H1 (cell line): ENCODE measurements around the gene HES5. TPM values are rescaled to one million over a fixed set of nuclear protein-coding genes. Genes with fewer than 3 reads are reported as not detected.

Experiments
- EGR1 ChIP-seq: IDR thresholded peaks from 2 replicates; pipeline ENCODE4 v1.6.1; 2011; ENCODE audit warnings: low read depth, low read length, borderline replicate concordance
- JUN ChIP-seq: IDR thresholded peaks from 2 replicates; pipeline ENCODE4 v1.6.1; 2011; ENCODE audit warnings: low read depth, mild to moderate bottlenecking, improper control_type of control experiment, low read length
- KDM1A ChIP-seq: fragments of 200-600, 300-600 bp; sonication (generic); IDR thresholded peaks from 2 replicates; pipeline ENCODE4 v1.7.1; 2016; ENCODE audit warnings: mild to moderate bottlenecking, low read length, borderline replicate concordance
- SIX5 ChIP-seq: IDR thresholded peaks from 2 replicates; pipeline ENCODE4 v1.6.1; 2011; ENCODE audit warnings: mild to moderate bottlenecking, low read depth, low read length
- SUZ12 ChIP-seq: fragments of 200-600 bp; sonication (generic); IDR thresholded peaks from 2 replicates; pipeline ENCODE4 v1.6.1; 2012; ENCODE audit warnings: mild to moderate bottlenecking, inconsistent platforms, low read length, moderate library complexity, mixed read lengths
- TAF7 ChIP-seq: optimal IDR thresholded peaks from 2 replicates; pipeline ENCODE3; 2011; ENCODE audit warnings: low read depth, mild to moderate bottlenecking, inconsistent platforms, low read length, moderate library complexity, borderline replicate concordance
- polyA plus RNA-seq, 7 experiments: library from polyadenylated mRNA; depleted of rRNA in 3 of 7; stranded (reverse) in 5 of 7; unstranded in 2 of 7; fragments of >200 nt in 5 of 7; fragments of 200-250 nt in 2 of 7; gene quantifications; 1 replicate in 5 of 7; 2 replicates in 1 of 7; 4 replicates in 1 of 7; pipeline versions ENCODE4 v1.2.1 to v1.2.3, GENCODE V29; 2011 to 2013; ENCODE audit warnings: missing spikeins in 2 of 7, mixed read lengths in 2 of 7
- total RNA-seq: library from RNA; stranded (reverse); fragmentation: NEBNext Ultra II Directional; extraction: Animal tissue kit (Norgen Biotek cat#: 25700); gene quantifications from 2 replicates; pipeline ENCODE4 v1.2.1, GENCODE V29; 2021
- TF ChIP-seq, protein P1 (sequence below): IDR thresholded peaks from 2 replicates; pipeline ENCODE4 v1.6.1; 2011; ENCODE audit warnings: low read depth, mild to moderate bottlenecking, low read length; ENCODE audit not compliant: insufficient read depth
- TF ChIP-seq, protein P2 (sequence below): IDR thresholded peaks from 2 replicates; pipeline ENCODE4 v1.6.1; 2012; ENCODE audit warnings: inconsistent platforms

The HES5 gene
- total and polyA plus RNA-seq, 2 of the 8 experiments (the other 6 are each of a cell fraction or from before 2014, with no cell fraction given): 0.22 TPM; not detected in 1

DNA sequence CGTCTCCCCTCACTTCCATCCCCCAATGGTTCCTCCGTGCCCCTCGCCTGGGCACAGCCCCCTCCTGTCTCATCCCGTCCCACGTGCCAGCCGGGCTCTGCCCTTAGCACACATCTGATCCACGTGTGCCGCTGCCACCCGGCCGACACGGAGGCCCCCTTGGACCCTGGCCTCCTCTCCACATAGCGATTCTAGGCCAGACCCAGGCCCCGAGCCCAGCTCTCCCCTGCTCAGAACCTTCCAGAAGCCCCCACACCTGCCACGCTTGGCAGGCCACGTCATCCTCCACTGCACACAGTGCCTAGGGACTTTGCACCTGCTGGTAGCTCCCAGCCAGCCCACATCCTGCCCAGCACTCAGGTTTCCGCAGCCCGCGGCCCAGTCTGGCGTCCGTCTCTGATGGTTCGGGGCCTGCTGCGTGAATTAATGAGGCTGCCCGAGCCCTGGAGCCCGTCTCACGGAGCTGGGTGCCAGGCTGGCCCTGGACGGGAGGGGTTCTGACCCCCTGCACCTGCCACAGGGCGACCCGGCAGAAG, 33.9 kb downstream of the HES5 start (continued):
- TF ChIP-seq TAF7 (no peak), SIX5 (no peak), EGR1 (no peak), JUN (no peak), SUZ12 (no peak), KDM1A (no peak)
- TF ChIP-seq, protein P1, sequence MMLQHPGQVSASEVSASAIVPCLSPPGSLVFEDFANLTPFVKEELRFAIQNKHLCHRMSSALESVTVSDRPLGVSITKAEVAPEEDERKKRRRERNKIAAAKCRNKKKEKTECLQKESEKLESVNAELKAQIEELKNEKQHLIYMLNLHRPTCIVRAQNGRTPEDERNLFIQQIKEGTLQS: no peak
- TF ChIP-seq, protein P2, sequence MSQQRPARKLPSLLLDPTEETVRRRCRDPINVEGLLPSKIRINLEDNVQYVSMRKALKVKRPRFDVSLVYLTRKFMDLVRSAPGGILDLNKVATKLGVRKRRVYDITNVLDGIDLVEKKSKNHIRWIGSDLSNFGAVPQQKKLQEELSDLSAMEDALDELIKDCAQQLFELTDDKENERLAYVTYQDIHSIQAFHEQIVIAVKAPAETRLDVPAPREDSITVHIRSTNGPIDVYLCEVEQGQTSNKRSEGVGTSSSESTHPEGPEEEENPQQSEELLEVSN: no peak
